GM23338 (cell line): Measurements from ENCODE around the gene PLIN5. TPM values are rescaled to one million over a fixed set of nuclear protein-coding genes. Genes with fewer than 3 reads are reported as not detected.

Source experiments
- ATAC-seq: fragments of 200-7000 bp; cut with Tn5 transposase; 3 replicates; pipeline ENCODE4 v1.9.1; 2020
- DNase-seq: peaks from one replicate; pipeline ENCODE4 v3.0.0-alpha.2; 2015; ENCODE audit warnings: low spot score
- H2AFZ ChIP-seq: fragments of 200-600 bp; sonication (generic); 2 replicates; pipeline ENCODE4 v1.8.0; 2016; ENCODE audit warnings: antibody characterized with exemption, mild to moderate bottlenecking, moderate library complexity
- H3F3A ChIP-seq: fragments of 200-600 bp; sonication (generic); replicated peaks from 2 replicates; pipeline ENCODE4 v1.8.0; 2017; ENCODE audit warnings: antibody characterized with exemption, mixed run types, low read depth
- H3K27ac ChIP-seq: fragments of 200-600 bp; sonication (generic); 2 replicates; pipeline ENCODE4 v1.6.1; 2016; ENCODE audit warnings: low read depth
- H3K27me3 ChIP-seq: fragments of 200-600 bp; sonication (generic); 2 replicates; pipeline ENCODE4 v1.8.0; 2016; ENCODE audit warnings: mild to moderate bottlenecking, mixed run types, moderate library complexity; ENCODE audit not compliant: insufficient read depth
- H3K36me3 ChIP-seq: fragments of 200-600 bp; sonication (generic); 2 replicates; pipeline ENCODE4 v1.8.0; 2016; ENCODE audit warnings: mild to moderate bottlenecking; ENCODE audit not compliant: insufficient read depth
- H3K4me1 ChIP-seq: fragments of 200-600 bp; sonication (generic); 2 replicates; pipeline ENCODE4 v1.8.0; 2016; ENCODE audit warnings: mild to moderate bottlenecking, moderate library complexity; ENCODE audit not compliant: insufficient read depth
- H3K4me2 ChIP-seq: fragments of 200-600 bp; sonication (generic); 2 replicates; pipeline ENCODE4 v1.7.1; 2017; ENCODE audit warnings: mixed run types
- H3K4me3 ChIP-seq: fragments of 200-600 bp; sonication (generic); 2 replicates; pipeline ENCODE4 v1.6.1; 2016; ENCODE audit warnings: mixed run types
- H3K79me2 ChIP-seq: fragments of 200-600 bp; sonication (generic); replicated peaks from 2 replicates; pipeline ENCODE4 v1.8.0; 2017; ENCODE audit warnings: mild to moderate bottlenecking; ENCODE audit not compliant: insufficient read depth
- H3K9me2 ChIP-seq: fragments of 200-600 bp; sonication (generic); 2 replicates; pipeline ENCODE4 v1.8.0; 2017; ENCODE audit not compliant: insufficient read depth
- H4K20me1 ChIP-seq: fragments of 200-600 bp; sonication (generic); replicated peaks from 2 replicates; pipeline ENCODE4 v1.8.0; 2017; ENCODE audit warnings: mild to moderate bottlenecking; ENCODE audit not compliant: insufficient read depth
- H3K27ac Mint-ChIP-seq: 2 replicates; pipeline ENCODE4 v1.8.0; 2020; ENCODE audit warnings: inconsistent platforms, mild to moderate bottlenecking, moderate library complexity, mixed read lengths
- H3K27me3 Mint-ChIP-seq: 3 replicates; pipeline ENCODE4 v1.8.0; 2022; ENCODE audit warnings: low read depth, mild to moderate bottlenecking, moderate library complexity, mixed read lengths, inconsistent platforms; ENCODE audit not compliant: insufficient read depth, poor library complexity
- H3K36me3 Mint-ChIP-seq: 3 replicates; pipeline ENCODE4 v1.8.0; 2021; ENCODE audit warnings: low read depth, mild to moderate bottlenecking, inconsistent platforms, moderate library complexity, mixed read lengths
- H3K4me1 Mint-ChIP-seq: 3 replicates; pipeline ENCODE4 v1.8.0; 2020; ENCODE audit warnings: mild to moderate bottlenecking, inconsistent platforms, mixed read lengths
- H3K4me3 Mint-ChIP-seq: 3 replicates; pipeline ENCODE4 v1.8.0; 2021; ENCODE audit warnings: moderate library complexity, mild to moderate bottlenecking, inconsistent platforms, mixed read lengths
- H3K9me3 Mint-ChIP-seq: 3 replicates; pipeline ENCODE4 v1.8.0; 2020; ENCODE audit warnings: moderate library complexity, mild to moderate bottlenecking, inconsistent platforms, mixed read lengths
- CREB1 ChIP-seq: fragments of 250-450 bp; sonication (Bioruptor Pico); IDR thresholded peaks from 2 replicates; pipeline ENCODE4 v1.5.0; 2020; ENCODE audit warnings: low read depth, mild to moderate bottlenecking, moderate library complexity
- EZH2 ChIP-seq: fragments of 200-600 bp; sonication (generic); IDR thresholded peaks from one replicate; pipeline ENCODE4 v1.8.0; 2017; ENCODE audit warnings: antibody characterized with exemption, mild to moderate bottlenecking, low read depth; ENCODE audit not compliant: unreplicated experiment
- EZH2phosphoT487 ChIP-seq: fragments of 200-600 bp; sonication (generic); IDR thresholded peaks from one replicate; pipeline ENCODE4 v1.8.1; 2018; ENCODE audit warnings: antibody characterized with exemption; ENCODE audit not compliant: unreplicated experiment
- JUNB ChIP-seq: IDR thresholded peaks from one replicate; pipeline ENCODE4 v1.6.1; 2016; ENCODE audit warnings: antibody characterized with exemption; ENCODE audit not compliant: unreplicated experiment
- NANOG ChIP-seq: IDR thresholded peaks from 2 replicates; pipeline ENCODE4 v1.6.1; 2016; ENCODE audit warnings: antibody characterized with exemption, borderline replicate concordance
- POLR2AphosphoS5 ChIP-seq: IDR thresholded peaks from 2 replicates; pipeline ENCODE4 v1.6.1; 2016; ENCODE audit warnings: antibody characterized with exemption, low read depth
- STAT1 ChIP-seq: IDR thresholded peaks from one replicate; pipeline ENCODE4 v1.6.1; 2016; ENCODE audit warnings: antibody characterized with exemption; ENCODE audit not compliant: unreplicated experiment
- ZNF114 ChIP-seq: fragments of 250-450 bp; sonication (Bioruptor Pico); IDR thresholded peaks from 2 replicates; pipeline ENCODE4 v1.5.0; 2020; ENCODE audit warnings: mild to moderate bottlenecking, moderate library complexity
- ZNF331 ChIP-seq: fragments of 250-450 bp; sonication (Bioruptor Pico); IDR thresholded peaks from 2 replicates; pipeline ENCODE4 v1.5.0; 2020; ENCODE audit warnings: low read depth, mild to moderate bottlenecking, moderate library complexity
- polyA plus RNA-seq: library from polyadenylated mRNA; unstranded; fragments of >200 nt; fragmentation: Nextera tagmentation; extraction: Ambion mirVana; gene quantifications from 2 replicates; pipeline ENCODE4 v1.2.1, GENCODE V29; 2016
- total RNA-seq: library from RNA; depleted of rRNA; stranded (reverse); fragments of >200 nt; shearing (Covaris generic); gene quantifications from 2 replicates; pipeline ENCODE4 v1.2.3, GENCODE V29; 2014
- TF ChIP-seq, protein P1 (sequence below), 2 experiments: fragments of 200-600 bp in 1 of 2; sonication (generic) in 1 of 2; conservative IDR thresholded peaks; 2 replicates each; pipeline versions ENCODE4 v1.5.1 to v1.6.1; 2016 to 2017; ENCODE audit warnings: antibody characterized with exemption in 2 of 2, low read depth in 2 of 2, mild to moderate bottlenecking in 2 of 2, moderate library complexity in 1 of 2
- TF ChIP-seq, protein P2 (sequence below): IDR thresholded peaks from one replicate; pipeline ENCODE4 v1.6.1; 2018; ENCODE audit warnings: antibody characterized with exemption; ENCODE audit not compliant: unreplicated experiment
- TF ChIP-seq, protein P3 (sequence below): fragments of 250-450 bp; sonication (Bioruptor Pico); IDR thresholded peaks from 2 replicates; pipeline ENCODE4 v1.5.0; 2020; ENCODE audit warnings: mild to moderate bottlenecking, moderate library complexity
- TF ChIP-seq, protein P4 (sequence below): IDR thresholded peaks from 2 replicates; pipeline ENCODE4 v1.6.1; 2016; ENCODE audit warnings: antibody characterized with exemption

The PLIN5 gene
- total and polyA plus RNA-seq, 2 experiments from 2014 or later: 1.9 to 3.5 TPM

DNA sequence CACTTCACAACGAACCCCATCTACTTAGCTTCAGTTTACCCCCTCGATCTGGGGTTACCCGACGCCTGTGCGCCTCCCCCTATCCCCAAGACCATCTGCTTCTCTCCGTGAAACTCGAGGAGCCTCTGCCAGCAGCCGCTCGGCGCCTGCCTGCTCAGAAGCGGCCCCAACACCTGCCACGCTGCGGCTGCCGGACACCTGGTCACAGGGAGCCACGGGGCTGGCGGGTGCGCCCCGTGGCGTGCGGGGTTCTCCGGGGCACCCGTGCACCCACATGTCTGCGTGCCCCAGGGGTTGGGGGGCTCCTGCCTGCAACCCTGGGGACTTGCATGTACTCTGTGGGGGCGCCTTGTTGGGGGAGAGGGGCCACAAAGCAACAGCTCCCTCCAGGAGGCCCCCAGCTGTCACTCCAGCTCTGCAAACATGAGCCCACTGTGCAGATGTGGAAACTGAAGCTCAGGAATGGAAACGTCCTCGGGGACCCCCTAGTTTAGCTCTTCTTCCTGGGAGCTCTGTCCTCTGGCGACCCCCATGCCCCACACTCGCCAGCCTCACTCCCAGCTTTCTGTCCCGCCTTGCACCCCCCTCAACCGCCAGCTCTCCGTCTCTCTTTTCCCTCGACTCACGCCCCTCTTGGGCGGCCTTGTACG lies 31.5 kb upstream of the PLIN5 start:
- Histone ChIP-seq H3K27me3 (no peaks in the 10 kb centered on the region), H3K27ac (no peak overlapping the region), H3K79me2 (no peaks in the 10 kb centered on the region; the same call in 1 of the 2 replicates), H3K4me3 (no peak overlapping the region), H2AFZ (no peak overlapping the region), H3K9me2 (no peaks in the 10 kb centered on the region), H3K4me1 (no peaks in the 10 kb centered on the region), H3K36me3 (no peaks in the 10 kb centered on the region), H4K20me1 (peaks cover 10% of the 10 kb centered on the region), H3K4me2 (no peak overlapping the region), H3F3A (0 out of 2 replicates have a peak, but pooled peaks cover 3% of the 10 kb centered on the region)
- H3K27ac Mint-ChIP-seq: no peak overlapping the region
- no peaks in the 10 kb centered on the region for H3K36me3 Mint-ChIP-seq
- no peak for TF ChIP-seq JUNB
- TF ChIP-seq, protein P1, sequence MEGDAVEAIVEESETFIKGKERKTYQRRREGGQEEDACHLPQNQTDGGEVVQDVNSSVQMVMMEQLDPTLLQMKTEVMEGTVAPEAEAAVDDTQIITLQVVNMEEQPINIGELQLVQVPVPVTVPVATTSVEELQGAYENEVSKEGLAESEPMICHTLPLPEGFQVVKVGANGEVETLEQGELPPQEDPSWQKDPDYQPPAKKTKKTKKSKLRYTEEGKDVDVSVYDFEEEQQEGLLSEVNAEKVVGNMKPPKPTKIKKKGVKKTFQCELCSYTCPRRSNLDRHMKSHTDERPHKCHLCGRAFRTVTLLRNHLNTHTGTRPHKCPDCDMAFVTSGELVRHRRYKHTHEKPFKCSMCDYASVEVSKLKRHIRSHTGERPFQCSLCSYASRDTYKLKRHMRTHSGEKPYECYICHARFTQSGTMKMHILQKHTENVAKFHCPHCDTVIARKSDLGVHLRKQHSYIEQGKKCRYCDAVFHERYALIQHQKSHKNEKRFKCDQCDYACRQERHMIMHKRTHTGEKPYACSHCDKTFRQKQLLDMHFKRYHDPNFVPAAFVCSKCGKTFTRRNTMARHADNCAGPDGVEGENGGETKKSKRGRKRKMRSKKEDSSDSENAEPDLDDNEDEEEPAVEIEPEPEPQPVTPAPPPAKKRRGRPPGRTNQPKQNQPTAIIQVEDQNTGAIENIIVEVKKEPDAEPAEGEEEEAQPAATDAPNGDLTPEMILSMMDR (conservative IDR thresholded peaks at IDR 0.05; ENCODE audit: low read depth in 2 of 2): no peak
- no peak for TF ChIP-seq EZH2phosphoT487
- no peak for TF ChIP-seq ZNF114 (CRISPR knock-in tag)
- no peak for TF ChIP-seq CREB1 (CRISPR knock-in tag)
- TF ChIP-seq ZNF331: no peak
- TF ChIP-seq STAT1: no peak
- TF ChIP-seq NANOG: no peak
- TF ChIP-seq, protein P2, sequence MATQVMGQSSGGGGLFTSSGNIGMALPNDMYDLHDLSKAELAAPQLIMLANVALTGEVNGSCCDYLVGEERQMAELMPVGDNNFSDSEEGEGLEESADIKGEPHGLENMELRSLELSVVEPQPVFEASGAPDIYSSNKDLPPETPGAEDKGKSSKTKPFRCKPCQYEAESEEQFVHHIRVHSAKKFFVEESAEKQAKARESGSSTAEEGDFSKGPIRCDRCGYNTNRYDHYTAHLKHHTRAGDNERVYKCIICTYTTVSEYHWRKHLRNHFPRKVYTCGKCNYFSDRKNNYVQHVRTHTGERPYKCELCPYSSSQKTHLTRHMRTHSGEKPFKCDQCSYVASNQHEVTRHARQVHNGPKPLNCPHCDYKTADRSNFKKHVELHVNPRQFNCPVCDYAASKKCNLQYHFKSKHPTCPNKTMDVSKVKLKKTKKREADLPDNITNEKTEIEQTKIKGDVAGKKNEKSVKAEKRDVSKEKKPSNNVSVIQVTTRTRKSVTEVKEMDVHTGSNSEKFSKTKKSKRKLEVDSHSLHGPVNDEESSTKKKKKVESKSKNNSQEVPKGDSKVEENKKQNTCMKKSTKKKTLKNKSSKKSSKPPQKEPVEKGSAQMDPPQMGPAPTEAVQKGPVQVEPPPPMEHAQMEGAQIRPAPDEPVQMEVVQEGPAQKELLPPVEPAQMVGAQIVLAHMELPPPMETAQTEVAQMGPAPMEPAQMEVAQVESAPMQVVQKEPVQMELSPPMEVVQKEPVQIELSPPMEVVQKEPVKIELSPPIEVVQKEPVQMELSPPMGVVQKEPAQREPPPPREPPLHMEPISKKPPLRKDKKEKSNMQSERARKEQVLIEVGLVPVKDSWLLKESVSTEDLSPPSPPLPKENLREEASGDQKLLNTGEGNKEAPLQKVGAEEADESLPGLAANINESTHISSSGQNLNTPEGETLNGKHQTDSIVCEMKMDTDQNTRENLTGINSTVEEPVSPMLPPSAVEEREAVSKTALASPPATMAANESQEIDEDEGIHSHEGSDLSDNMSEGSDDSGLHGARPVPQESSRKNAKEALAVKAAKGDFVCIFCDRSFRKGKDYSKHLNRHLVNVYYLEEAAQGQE: no peak
- no peak for TF ChIP-seq EZH2
- TF ChIP-seq POLR2AphosphoS5: no peak
- TF ChIP-seq, protein P3, sequence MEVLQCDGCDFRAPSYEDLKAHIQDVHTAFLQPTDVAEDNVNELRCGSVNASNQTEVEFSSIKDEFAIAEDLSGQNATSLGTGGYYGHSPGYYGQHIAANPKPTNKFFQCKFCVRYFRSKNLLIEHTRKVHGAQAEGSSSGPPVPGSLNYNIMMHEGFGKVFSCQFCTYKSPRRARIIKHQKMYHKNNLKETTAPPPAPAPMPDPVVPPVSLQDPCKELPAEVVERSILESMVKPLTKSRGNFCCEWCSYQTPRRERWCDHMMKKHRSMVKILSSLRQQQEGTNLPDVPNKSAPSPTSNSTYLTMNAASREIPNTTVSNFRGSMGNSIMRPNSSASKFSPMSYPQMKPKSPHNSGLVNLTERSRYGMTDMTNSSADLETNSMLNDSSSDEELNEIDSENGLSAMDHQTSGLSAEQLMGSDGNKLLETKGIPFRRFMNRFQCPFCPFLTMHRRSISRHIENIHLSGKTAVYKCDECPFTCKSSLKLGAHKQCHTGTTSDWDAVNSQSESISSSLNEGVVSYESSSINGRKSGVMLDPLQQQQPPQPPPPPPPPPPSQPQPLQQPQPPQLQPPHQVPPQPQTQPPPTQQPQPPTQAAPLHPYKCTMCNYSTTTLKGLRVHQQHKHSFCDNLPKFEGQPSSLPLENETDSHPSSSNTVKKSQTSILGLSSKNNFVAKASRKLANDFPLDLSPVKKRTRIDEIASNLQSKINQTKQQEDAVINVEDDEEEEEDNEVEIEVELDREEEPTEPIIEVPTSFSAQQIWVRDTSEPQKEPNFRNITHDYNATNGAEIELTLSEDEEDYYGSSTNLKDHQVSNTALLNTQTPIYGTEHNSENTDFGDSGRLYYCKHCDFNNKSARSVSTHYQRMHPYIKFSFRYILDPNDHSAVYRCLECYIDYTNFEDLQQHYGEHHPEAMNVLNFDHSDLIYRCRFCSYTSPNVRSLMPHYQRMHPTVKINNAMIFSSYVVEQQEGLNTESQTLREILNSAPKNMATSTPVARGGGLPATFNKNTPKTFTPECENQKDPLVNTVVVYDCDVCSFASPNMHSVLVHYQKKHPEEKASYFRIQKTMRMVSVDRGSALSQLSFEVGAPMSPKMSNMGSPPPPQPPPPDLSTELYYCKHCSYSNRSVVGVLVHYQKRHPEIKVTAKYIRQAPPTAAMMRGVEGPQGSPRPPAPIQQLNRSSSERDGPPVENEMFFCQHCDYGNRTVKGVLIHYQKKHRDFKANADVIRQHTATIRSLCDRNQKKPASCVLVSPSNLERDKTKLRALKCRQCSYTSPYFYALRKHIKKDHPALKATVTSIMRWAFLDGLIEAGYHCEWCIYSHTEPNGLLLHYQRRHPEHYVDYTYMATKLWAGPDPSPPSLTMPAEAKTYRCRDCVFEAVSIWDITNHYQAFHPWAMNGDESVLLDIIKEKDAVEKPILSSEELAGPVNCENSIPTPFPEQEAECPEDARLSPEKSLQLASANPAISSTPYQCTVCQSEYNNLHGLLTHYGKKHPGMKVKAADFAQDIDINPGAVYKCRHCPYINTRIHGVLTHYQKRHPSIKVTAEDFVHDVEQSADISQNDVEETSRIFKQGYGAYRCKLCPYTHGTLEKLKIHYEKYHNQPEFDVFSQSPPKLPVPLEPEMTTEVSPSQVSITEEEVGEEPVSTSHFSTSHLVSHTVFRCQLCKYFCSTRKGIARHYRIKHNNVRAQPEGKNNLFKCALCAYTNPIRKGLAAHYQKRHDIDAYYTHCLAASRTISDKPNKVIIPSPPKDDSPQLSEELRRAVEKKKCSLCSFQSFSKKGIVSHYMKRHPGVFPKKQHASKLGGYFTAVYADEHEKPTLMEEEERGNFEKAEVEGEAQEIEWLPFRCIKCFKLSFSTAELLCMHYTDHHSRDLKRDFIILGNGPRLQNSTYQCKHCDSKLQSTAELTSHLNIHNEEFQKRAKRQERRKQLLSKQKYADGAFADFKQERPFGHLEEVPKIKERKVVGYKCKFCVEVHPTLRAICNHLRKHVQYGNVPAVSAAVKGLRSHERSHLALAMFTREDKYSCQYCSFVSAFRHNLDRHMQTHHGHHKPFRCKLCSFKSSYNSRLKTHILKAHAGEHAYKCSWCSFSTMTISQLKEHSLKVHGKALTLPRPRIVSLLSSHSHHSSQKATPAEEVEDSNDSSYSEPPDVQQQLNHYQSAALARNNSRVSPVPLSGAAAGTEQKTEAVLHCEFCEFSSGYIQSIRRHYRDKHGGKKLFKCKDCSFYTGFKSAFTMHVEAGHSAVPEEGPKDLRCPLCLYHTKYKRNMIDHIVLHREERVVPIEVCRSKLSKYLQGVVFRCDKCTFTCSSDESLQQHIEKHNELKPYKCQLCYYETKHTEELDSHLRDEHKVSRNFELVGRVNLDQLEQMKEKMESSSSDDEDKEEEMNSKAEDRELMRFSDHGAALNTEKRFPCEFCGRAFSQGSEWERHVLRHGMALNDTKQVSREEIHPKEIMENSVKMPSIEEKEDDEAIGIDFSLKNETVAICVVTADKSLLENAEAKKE: no peak
- TF ChIP-seq, protein P4, sequence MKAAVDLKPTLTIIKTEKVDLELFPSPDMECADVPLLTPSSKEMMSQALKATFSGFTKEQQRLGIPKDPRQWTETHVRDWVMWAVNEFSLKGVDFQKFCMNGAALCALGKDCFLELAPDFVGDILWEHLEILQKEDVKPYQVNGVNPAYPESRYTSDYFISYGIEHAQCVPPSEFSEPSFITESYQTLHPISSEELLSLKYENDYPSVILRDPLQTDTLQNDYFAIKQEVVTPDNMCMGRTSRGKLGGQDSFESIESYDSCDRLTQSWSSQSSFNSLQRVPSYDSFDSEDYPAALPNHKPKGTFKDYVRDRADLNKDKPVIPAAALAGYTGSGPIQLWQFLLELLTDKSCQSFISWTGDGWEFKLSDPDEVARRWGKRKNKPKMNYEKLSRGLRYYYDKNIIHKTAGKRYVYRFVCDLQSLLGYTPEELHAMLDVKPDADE: no peak
- DNase-seq: no peak
- ATAC-seq: no peak
- no peaks in the 10 kb centered on the region for H3K9me3 Mint-ChIP-seq
- no peak overlapping the region for H3K4me3 Mint-ChIP-seq
- peaks cover 5% of the 10 kb centered on the region for H3K27me3 Mint-ChIP-seq
- peaks cover 3% of the 10 kb centered on the region; the same call in 1 of the 3 replicates for H3K4me1 Mint-ChIP-seq
